Naive thymus-derived CD4-positive, alpha-beta T cell (primary cell): Measurements from ENCODE around the gene EGR1. TPM values are rescaled to one million over a fixed set of nuclear protein-coding genes. Genes with fewer than 3 reads are reported as not detected.

Experiments
- ATAC-seq: fragments of 150-1000 bp; cut with Tn5 transposase; 2 replicates; pipeline ENCODE4 v1.10.0; 2021; ENCODE audit warnings: mild to moderate bottlenecking, moderate library complexity
- CTCF ChIA-PET: fragments of 350-600 bp; sonication (Branson Sonifier 250); formaldehyde crosslinking; loops from one replicate; lab custom pipeline; 2021; ENCODE audit warnings: antibody characterized with exemption; lab: Charles Lee
- POLR2A ChIA-PET: fragments of 350-600 bp; sonication (Branson Sonifier 250); formaldehyde crosslinking; loops from one replicate; lab custom pipeline; 2021; ENCODE audit warnings: antibody characterized with exemption, inconsistent platforms; lab: Charles Lee
- DNase-seq, 9 donors: peaks; one replicate each; pipeline versions ENCODE4 v3.0.0 to v3.0.0-alpha.2; 2020 to 2022; ENCODE audit warnings: mixed read lengths in 1 of 9
- H3K27ac ChIP-seq: one replicate; pipeline ENCODE4 v1.7.0; 2013; ENCODE audit warnings: mild to moderate bottlenecking, low read depth, low read length, moderate library complexity
- H3K27me3 ChIP-seq, 2 donors: one replicate each; pipeline ENCODE4 v1.7.0; 2013; ENCODE audit warnings: low read length in 2 of 2, mild to moderate bottlenecking in 2 of 2, moderate library complexity in 2 of 2; ENCODE audit not compliant: control insufficient read depth in 2 of 2, insufficient read depth in 2 of 2
- H3K36me3 ChIP-seq, 3 experiments: 1 replicate in 2 of 3; 2 replicates in 1 of 3; pipeline ENCODE4 v1.7.0; 2013; ENCODE audit warnings: low read length in 3 of 3, mild to moderate bottlenecking in 3 of 3, moderate library complexity in 1 of 3; ENCODE audit not compliant: insufficient read depth in 3 of 3, control insufficient read depth in 2 of 3
- H3K4me1 ChIP-seq, 2 donors: one replicate each; pipeline ENCODE4 v1.7.0; 2013; ENCODE audit warnings: low read length in 2 of 2, mild to moderate bottlenecking in 2 of 2, moderate library complexity in 1 of 2; ENCODE audit not compliant: control insufficient read depth in 2 of 2, insufficient read depth in 2 of 2
- H3K4me3 ChIP-seq: 2 replicates; pipeline ENCODE4 v1.7.0; 2013; ENCODE audit warnings: mild to moderate bottlenecking, low read length
- H3K9me3 ChIP-seq, 3 experiments: 1 replicate in 2 of 3; 2 replicates in 1 of 3; pipeline ENCODE4 v1.7.0; 2013; ENCODE audit warnings: low read length in 3 of 3; ENCODE audit not compliant: control insufficient read depth in 2 of 3
- H3K27ac Mint-ChIP-seq, 9 donors: one replicate each; pipeline ENCODE4 v1.8.0; 2020 to 2022; ENCODE audit warnings: mixed read lengths in 9 of 9, mild to moderate bottlenecking in 8 of 9, moderate library complexity in 5 of 9, inconsistent platforms in 2 of 9
- H3K27me3 Mint-ChIP-seq, 5 donors: one replicate each; pipeline ENCODE4 v1.8.0; 2021 to 2022; ENCODE audit warnings: mixed read lengths in 5 of 5, mild to moderate bottlenecking in 1 of 5
- H3K36me3 Mint-ChIP-seq, 5 donors: one replicate each; pipeline ENCODE4 v1.8.0; 2020 to 2022; ENCODE audit warnings: mixed read lengths in 5 of 5, mild to moderate bottlenecking in 3 of 5, inconsistent platforms in 1 of 5
- H3K4me1 Mint-ChIP-seq, 7 donors: one replicate each; pipeline ENCODE4 v1.8.0; 2020 to 2022; ENCODE audit warnings: mixed read lengths in 7 of 7, mild to moderate bottlenecking in 3 of 7, inconsistent platforms in 1 of 7
- H3K4me3 Mint-ChIP-seq, 10 donors: one replicate each; pipeline ENCODE4 v1.8.0; 2020 to 2022; ENCODE audit warnings: mild to moderate bottlenecking in 10 of 10, mixed read lengths in 10 of 10, moderate library complexity in 6 of 10, inconsistent platforms in 2 of 10
- H3K9me3 Mint-ChIP-seq, 11 donors: one replicate each; pipeline ENCODE4 v1.8.0; 2020 to 2022; ENCODE audit warnings: mixed read lengths in 11 of 11, mild to moderate bottlenecking in 4 of 11, inconsistent platforms in 1 of 11, moderate library complexity in 1 of 11
- intact Hi-C, 2 donors: fragments of 100-400 bp; cut with micrococcal nuclease; formaldehyde crosslinking; loops; one replicate each; pipeline ENCODE4 v1.15.1; 2023
- polyA plus RNA-seq, 2 donors: library from polyadenylated mRNA; unstranded; fragments of 300-500 nt; fragmentation: Illumina TruSeq; gene quantifications; one replicate each; pipeline ENCODE4 v1.2.3, GENCODE V29; 2021
- total RNA-seq, 6 experiments: library from RNA in 5 of 6; stranded (reverse) in 5 of 6; gene quantifications; 1 replicate in 5 of 6; 2 replicates in 1 of 6; pipeline ENCODE4 v1.2.3 and lab custom pipeline; 2021 to 2026

Gene EGR1
- total and polyA plus RNA-seq, 7 experiments from 2014 or later, result 0.14 to 68.6 (median 6.8) TPM; not detected in 1

- Histone ChIP-seq H3K27me3 (no peaks in the 10 kb centered on the region), H3K9me3 (no peaks in the 10 kb centered on the region), H3K4me1 (peaks cover 3% of the 10 kb centered on the region in 2 donors), H3K4me3 (no peak overlapping the region), H3K36me3 (no peaks in the 10 kb centered on the region), H3K27ac (no peak overlapping the region)
- Mint-ChIP-seq H3K4me3 (no peak overlapping the region), H3K27me3 (peaks cover 0 to 8% (median 5%) of the 10 kb centered on the region in 5 donors), H3K36me3 (no peaks in the 10 kb centered on the region), H3K27ac (no peak overlapping the region), H3K9me3 (no peaks in the 10 kb centered on the region), H3K4me1 (peaks cover 0 to 8% (median 3%) of the 10 kb centered on the region in 7 donors)
- DNase-seq (no peak), ATAC-seq (no peak)
- POLR2A ChIA-PET, result interaction anchor here (1.1 kb wide), 1 partner anchor 61 kb away, joined by 3 read pairs; no protein-coding TSS in a partner anchor
- intact Hi-C loops, result no loop called here
- CTCF ChIA-PET, result interaction anchor here (1.4 kb wide), 1 partner anchor 59 kb away, joined by 5 read pairs; no protein-coding TSS in a partner anchor
Observed at GRCh38 chr5:138444774-138445546, 20.3 kb upstream of the EGR1 start.

- Mint-ChIP-seq H3K4me1 (peaks cover 0 to 7% (median 5%) of the 10 kb centered on the region in 7 donors), H3K36me3 (no peaks in the 10 kb centered on the region), H3K4me3 (no peak overlapping the region), H3K9me3 (no peaks in the 10 kb centered on the region), H3K27me3 (peaks cover 0 to 3% (median 0%) of the 10 kb centered on the region in 5 donors), H3K27ac (no peak overlapping the region)
- H3K27me3 ChIP-seq, result no peaks in the 10 kb centered on the region
- H3K4me1 ChIP-seq, result peaks cover 7% of the 10 kb centered on the region in 2 donors
- no peak overlapping the region for H3K27ac ChIP-seq
- no peak for ATAC-seq
- ChIA-PET CTCF (interaction anchor here (6.6 kb wide), 1 partner anchor 57 kb away, joined by 91 read pairs; no protein-coding TSS in a partner anchor), POLR2A (no interaction called here)
- DNase-seq, result no peak
- no peaks in the 10 kb centered on the region for H3K36me3 ChIP-seq
- intact Hi-C loops, result no loop called here
- H3K9me3 ChIP-seq, result no peaks in the 10 kb centered on the region
- no peak overlapping the region for H3K4me3 ChIP-seq
Observed at GRCh38 chr5:138445547-138446271, 19.6 kb upstream of the EGR1 start.

- Mint-ChIP-seq H3K4me3 (no peak overlapping the region), H3K27me3 (peaks cover 0 to 3% (median 0%) of the 10 kb centered on the region in 5 donors), H3K9me3 (no peaks in the 10 kb centered on the region), H3K4me1 (peaks cover 0 to 9% (median 6%) of the 10 kb centered on the region in 7 donors), H3K27ac (peak overlapping the region in 1 of 9 donors; percentile 46), H3K36me3 (no peaks in the 10 kb centered on the region)
- CTCF ChIA-PET, result interaction anchor here (0.6 to 6.6 kb wide), 8 partner anchors 10 to 96 kb away, joined by 3 to 91 read pairs (median 4); partner anchors contain the start of genes EGR1, KDM3B and REEP2
- Histone ChIP-seq H3K4me1 (peaks cover 7% of the 10 kb centered on the region in 2 donors), H3K9me3 (no peaks in the 10 kb centered on the region), H3K27me3 (no peaks in the 10 kb centered on the region), H3K27ac (no peak overlapping the region), H3K36me3 (no peaks in the 10 kb centered on the region), H3K4me3 (no peak overlapping the region)
- no peak for DNase-seq
- POLR2A ChIA-PET, result interaction anchor here (2.1 kb wide), 1 partner anchor 17 kb away, joined by 8 read pairs; the partner anchor contains the start of gene EGR1
- intact Hi-C loops, result no loop called here
- no peak for ATAC-seq
Observed at GRCh38 chr5:138448070-138448469, 17.2 kb upstream of the EGR1 start.

- ATAC-seq, result no peak
- peaks cover 7% of the 10 kb centered on the region in 2 donors for H3K4me1 ChIP-seq
- no peak overlapping the region for H3K4me3 ChIP-seq
- no peak overlapping the region for H3K27ac ChIP-seq
- no peaks in the 10 kb centered on the region for H3K9me3 Mint-ChIP-seq
- ChIA-PET POLR2A (interaction anchor here (1.4 to 2.1 kb wide), 3 partner anchors 11 to 55 kb away, joined by 5 to 8 read pairs (median 6); partner anchors contain the start of gene EGR1), CTCF (interaction anchor here (0.6 to 6.6 kb wide), 17 partner anchors 10 to 124 kb away, joined by 3 to 91 read pairs (median 5); partner anchors contain the start of genes EGR1, ETF1, KDM3B and REEP2)
- intact Hi-C loops, result no loop called here
- H3K4me1 Mint-ChIP-seq, result peaks cover 0 to 9% (median 6%) of the 10 kb centered on the region in 7 donors
- H3K36me3 Mint-ChIP-seq, result no peaks in the 10 kb centered on the region
- H3K27me3 ChIP-seq, result no peaks in the 10 kb centered on the region
- peaks cover 0 to 3% (median 0%) of the 10 kb centered on the region in 5 donors for H3K27me3 Mint-ChIP-seq
- peak overlapping the region in 1 of 9 donors; percentile 46 for H3K27ac Mint-ChIP-seq
- H3K36me3 ChIP-seq, result no peaks in the 10 kb centered on the region
- no peak overlapping the region for H3K4me3 Mint-ChIP-seq
- no peak for DNase-seq
- H3K9me3 ChIP-seq, result no peaks in the 10 kb centered on the region
Observed at GRCh38 chr5:138448481-138449398, 16.5 kb upstream of the EGR1 start.

- Mint-ChIP-seq H3K27ac (no peak overlapping the region), H3K9me3 (no peaks in the 10 kb centered on the region), H3K27me3 (peaks cover 0 to 3% (median 0%) of the 10 kb centered on the region in 5 donors), H3K4me1 (peaks cover 0 to 9% (median 6%) of the 10 kb centered on the region in 7 donors), H3K4me3 (peak overlapping the region in 4 of 10 donors; percentile 33 to 54 (median 46)), H3K36me3 (no peaks in the 10 kb centered on the region)
- POLR2A ChIA-PET, result interaction anchor here (0.6 to 2.1 kb wide), 7 partner anchors 10 to 1149 kb away, joined by 3 to 9 read pairs (median 5); partner anchors contain the start of gene EGR1
- intact Hi-C loops, result loop anchor here (1.0 to 2.0 kb wide), 5 partner anchors 10 to 813 kb away; no protein-coding TSS in a partner anchor
- Histone ChIP-seq H3K36me3 (no peaks in the 10 kb centered on the region), H3K27ac (no peak overlapping the region), H3K4me3 (no peak overlapping the region), H3K9me3 (no peaks in the 10 kb centered on the region), H3K27me3 (no peaks in the 10 kb centered on the region), H3K4me1 (peaks cover 7% of the 10 kb centered on the region in 2 donors)
- CTCF ChIA-PET, result interaction anchor here (0.6 to 6.6 kb wide), 18 partner anchors 11 to 206 kb away, joined by 3 to 91 read pairs (median 6); partner anchors contain the start of genes EGR1, ETF1 and KDM3B
- DNase-seq (peak; percentile 24 to 89 (median 60)), ATAC-seq (peak; percentile 91)
Observed at GRCh38 chr5:138449501-138450239, 15.6 kb upstream of the EGR1 start.
